ENCODE measurements around the gene SMIM8. TPM values are rescaled to one million over a fixed set of nuclear protein-coding genes. Genes with fewer than 3 reads are reported as not detected.

SMIM8 gene
- total RNA-seq, 1 donor from 2014 or later: 22.5 TPM

- H3K4me1 Mint-ChIP-seq (ENCODE audit: low read depth, unreplicated experiment): peaks cover 9% of the 10 kb centered on the region
- H3K27me3 Mint-ChIP-seq (ENCODE audit: unreplicated experiment): peaks cover 1% of the 10 kb centered on the region
- H3K27ac Mint-ChIP-seq (ENCODE audit: unreplicated experiment): no peak overlapping the region
- H3K9me3 Mint-ChIP-seq (ENCODE audit: unreplicated experiment): peaks cover 2% of the 10 kb centered on the region
- no peak for DNase-seq
- H3K4me3 Mint-ChIP-seq (ENCODE audit: unreplicated experiment): no peak overlapping the region
- no peaks in the 10 kb centered on the region for H3K36me3 Mint-ChIP-seq (ENCODE audit: unreplicated experiment)
- TF ChIP-seq CTCF (IDR thresholded peaks at IDR 0.05; ENCODE audit: partially characterized antibody, unreplicated experiment): no peak
Observed at GRCh38 chr6:87340230-87340629, 17.8 kb downstream of the SMIM8 start.

- Mint-ChIP-seq H3K36me3 (ENCODE audit: unreplicated experiment) (no peaks in the 10 kb centered on the region), H3K9me3 (ENCODE audit: unreplicated experiment) (peaks cover 2% of the 10 kb centered on the region), H3K4me1 (ENCODE audit: low read depth, unreplicated experiment) (peaks cover 9% of the 10 kb centered on the region), H3K4me3 (ENCODE audit: unreplicated experiment) (no peak overlapping the region), H3K27ac (ENCODE audit: unreplicated experiment) (no peak overlapping the region), H3K27me3 (ENCODE audit: unreplicated experiment) (peaks cover 1% of the 10 kb centered on the region)
- TF ChIP-seq CTCF (IDR thresholded peaks at IDR 0.05; ENCODE audit: partially characterized antibody, unreplicated experiment): no peak
- DNase-seq: no peak
Observed at GRCh38 chr6:87341158-87341557, 18.8 kb downstream of the SMIM8 start.

- Mint-ChIP-seq H3K9me3 (ENCODE audit: unreplicated experiment) (peaks cover 2% of the 10 kb centered on the region), H3K4me1 (ENCODE audit: low read depth, unreplicated experiment) (peaks cover 11% of the 10 kb centered on the region), H3K27me3 (ENCODE audit: unreplicated experiment) (peaks cover 1% of the 10 kb centered on the region), H3K4me3 (ENCODE audit: unreplicated experiment) (no peak overlapping the region), H3K27ac (ENCODE audit: unreplicated experiment) (no peak overlapping the region), H3K36me3 (ENCODE audit: unreplicated experiment) (no peaks in the 10 kb centered on the region)
- DNase-seq: no peak
- TF ChIP-seq CTCF (IDR thresholded peaks at IDR 0.05; ENCODE audit: partially characterized antibody, unreplicated experiment): no peak
Observed at GRCh38 chr6:87341899-87342298, 19.5 kb downstream of the SMIM8 start.

GRCh38 chr6:87342829-87343228, 20.4 kb downstream of the SMIM8 start:
- Mint-ChIP-seq H3K4me3 (ENCODE audit: unreplicated experiment) (no peak overlapping the region), H3K27me3 (ENCODE audit: unreplicated experiment) (peaks cover 1% of the 10 kb centered on the region), H3K27ac (ENCODE audit: unreplicated experiment) (no peak overlapping the region), H3K4me1 (ENCODE audit: low read depth, unreplicated experiment) (peaks cover 16% of the 10 kb centered on the region), H3K9me3 (ENCODE audit: unreplicated experiment) (peaks cover 2% of the 10 kb centered on the region), H3K36me3 (ENCODE audit: unreplicated experiment) (no peaks in the 10 kb centered on the region)
- DNase-seq: no peak
- TF ChIP-seq CTCF (IDR thresholded peaks at IDR 0.05; ENCODE audit: partially characterized antibody, unreplicated experiment): no peak

GRCh38 chr6:87344731-87345130, 22.3 kb downstream of the SMIM8 start, which contains the start of gene C6orf163:
C6orf163 (plus strand) TSS chr6:87344813; CDS start chr6:87345100, 287 bp downstream.
- H3K36me3 Mint-ChIP-seq (ENCODE audit: unreplicated experiment): no peaks in the 10 kb centered on the region
- TF ChIP-seq CTCF (IDR thresholded peaks at IDR 0.05; ENCODE audit: partially characterized antibody, unreplicated experiment): no peak
- no peak within 1 kb of the TSS for H3K4me3 Mint-ChIP-seq (ENCODE audit: unreplicated experiment)
- H3K27ac Mint-ChIP-seq (ENCODE audit: unreplicated experiment): no peak within 1 kb of the TSS
- peaks cover 13% of the 10 kb centered on the region for H3K4me1 Mint-ChIP-seq (ENCODE audit: low read depth, unreplicated experiment)
- peaks cover 1% of the 10 kb centered on the region for H3K27me3 Mint-ChIP-seq (ENCODE audit: unreplicated experiment)
- peaks cover 2% of the 10 kb centered on the region for H3K9me3 Mint-ChIP-seq (ENCODE audit: unreplicated experiment)
- DNase-seq: no peak
